GM23338 (cell line): ENCODE results near the gene ZNF766. TPM values are rescaled to one million over a fixed set of nuclear protein-coding genes. Genes with fewer than 3 reads are reported as not detected.

Experiments
- ATAC-seq: fragments of 200-7000 bp; cut with Tn5 transposase; 3 replicates; pipeline ENCODE4 v1.9.1; 2020
- DNase-seq: peaks from one replicate; pipeline ENCODE4 v3.0.0-alpha.2; 2015; ENCODE audit warnings: low spot score
- H2AFZ ChIP-seq: fragments of 200-600 bp; sonication (generic); 2 replicates; pipeline ENCODE4 v1.8.0; 2016; ENCODE audit warnings: antibody characterized with exemption, mild to moderate bottlenecking, moderate library complexity
- H3F3A ChIP-seq: fragments of 200-600 bp; sonication (generic); replicated peaks from 2 replicates; pipeline ENCODE4 v1.8.0; 2017; ENCODE audit warnings: antibody characterized with exemption, mixed run types, low read depth
- H3K27ac ChIP-seq: fragments of 200-600 bp; sonication (generic); 2 replicates; pipeline ENCODE4 v1.6.1; 2016; ENCODE audit warnings: low read depth
- H3K27me3 ChIP-seq: fragments of 200-600 bp; sonication (generic); 2 replicates; pipeline ENCODE4 v1.8.0; 2016; ENCODE audit warnings: mild to moderate bottlenecking, mixed run types, moderate library complexity; ENCODE audit not compliant: insufficient read depth
- H3K36me3 ChIP-seq: fragments of 200-600 bp; sonication (generic); 2 replicates; pipeline ENCODE4 v1.8.0; 2016; ENCODE audit warnings: mild to moderate bottlenecking; ENCODE audit not compliant: insufficient read depth
- H3K4me1 ChIP-seq: fragments of 200-600 bp; sonication (generic); 2 replicates; pipeline ENCODE4 v1.8.0; 2016; ENCODE audit warnings: mild to moderate bottlenecking, moderate library complexity; ENCODE audit not compliant: insufficient read depth
- H3K4me2 ChIP-seq: fragments of 200-600 bp; sonication (generic); 2 replicates; pipeline ENCODE4 v1.7.1; 2017; ENCODE audit warnings: mixed run types
- H3K4me3 ChIP-seq: fragments of 200-600 bp; sonication (generic); 2 replicates; pipeline ENCODE4 v1.6.1; 2016; ENCODE audit warnings: mixed run types
- H3K79me2 ChIP-seq: fragments of 200-600 bp; sonication (generic); replicated peaks from 2 replicates; pipeline ENCODE4 v1.8.0; 2017; ENCODE audit warnings: mild to moderate bottlenecking; ENCODE audit not compliant: insufficient read depth
- H3K9me2 ChIP-seq: fragments of 200-600 bp; sonication (generic); 2 replicates; pipeline ENCODE4 v1.8.0; 2017; ENCODE audit not compliant: insufficient read depth
- H4K20me1 ChIP-seq: fragments of 200-600 bp; sonication (generic); replicated peaks from 2 replicates; pipeline ENCODE4 v1.8.0; 2017; ENCODE audit warnings: mild to moderate bottlenecking; ENCODE audit not compliant: insufficient read depth
- H3K27ac Mint-ChIP-seq: 2 replicates; pipeline ENCODE4 v1.8.0; 2020; ENCODE audit warnings: inconsistent platforms, mild to moderate bottlenecking, moderate library complexity, mixed read lengths
- H3K27me3 Mint-ChIP-seq: 3 replicates; pipeline ENCODE4 v1.8.0; 2022; ENCODE audit warnings: low read depth, mild to moderate bottlenecking, moderate library complexity, mixed read lengths, inconsistent platforms; ENCODE audit not compliant: insufficient read depth, poor library complexity
- H3K36me3 Mint-ChIP-seq: 3 replicates; pipeline ENCODE4 v1.8.0; 2021; ENCODE audit warnings: low read depth, mild to moderate bottlenecking, inconsistent platforms, moderate library complexity, mixed read lengths
- H3K4me1 Mint-ChIP-seq: 3 replicates; pipeline ENCODE4 v1.8.0; 2020; ENCODE audit warnings: mild to moderate bottlenecking, inconsistent platforms, mixed read lengths
- H3K4me3 Mint-ChIP-seq: 3 replicates; pipeline ENCODE4 v1.8.0; 2021; ENCODE audit warnings: moderate library complexity, mild to moderate bottlenecking, inconsistent platforms, mixed read lengths
- H3K9me3 Mint-ChIP-seq: 3 replicates; pipeline ENCODE4 v1.8.0; 2020; ENCODE audit warnings: moderate library complexity, mild to moderate bottlenecking, inconsistent platforms, mixed read lengths
- CREB1 ChIP-seq: fragments of 250-450 bp; sonication (Bioruptor Pico); IDR thresholded peaks from 2 replicates; pipeline ENCODE4 v1.5.0; 2020; ENCODE audit warnings: low read depth, mild to moderate bottlenecking, moderate library complexity
- CTCF ChIP-seq, 2 experiments: fragments of 200-600 bp in 1 of 2; sonication (generic) in 1 of 2; conservative IDR thresholded peaks; 2 replicates each; pipeline versions ENCODE4 v1.5.1 to v1.6.1; 2016 to 2017; ENCODE audit warnings: antibody characterized with exemption in 2 of 2, low read depth in 2 of 2, mild to moderate bottlenecking in 2 of 2, moderate library complexity in 1 of 2
- EZH2 ChIP-seq: fragments of 200-600 bp; sonication (generic); IDR thresholded peaks from one replicate; pipeline ENCODE4 v1.8.0; 2017; ENCODE audit warnings: antibody characterized with exemption, mild to moderate bottlenecking, low read depth; ENCODE audit not compliant: unreplicated experiment
- EZH2phosphoT487 ChIP-seq: fragments of 200-600 bp; sonication (generic); IDR thresholded peaks from one replicate; pipeline ENCODE4 v1.8.1; 2018; ENCODE audit warnings: antibody characterized with exemption; ENCODE audit not compliant: unreplicated experiment
- JUNB ChIP-seq: IDR thresholded peaks from one replicate; pipeline ENCODE4 v1.6.1; 2016; ENCODE audit warnings: antibody characterized with exemption; ENCODE audit not compliant: unreplicated experiment
- NANOG ChIP-seq: IDR thresholded peaks from 2 replicates; pipeline ENCODE4 v1.6.1; 2016; ENCODE audit warnings: antibody characterized with exemption, borderline replicate concordance
- POLR2AphosphoS5 ChIP-seq: IDR thresholded peaks from 2 replicates; pipeline ENCODE4 v1.6.1; 2016; ENCODE audit warnings: antibody characterized with exemption, low read depth
- STAT1 ChIP-seq: IDR thresholded peaks from one replicate; pipeline ENCODE4 v1.6.1; 2016; ENCODE audit warnings: antibody characterized with exemption; ENCODE audit not compliant: unreplicated experiment
- ZNF114 ChIP-seq: fragments of 250-450 bp; sonication (Bioruptor Pico); IDR thresholded peaks from 2 replicates; pipeline ENCODE4 v1.5.0; 2020; ENCODE audit warnings: mild to moderate bottlenecking, moderate library complexity
- ZNF331 ChIP-seq: fragments of 250-450 bp; sonication (Bioruptor Pico); IDR thresholded peaks from 2 replicates; pipeline ENCODE4 v1.5.0; 2020; ENCODE audit warnings: low read depth, mild to moderate bottlenecking, moderate library complexity
- ZNF462 ChIP-seq: fragments of 250-450 bp; sonication (Bioruptor Pico); IDR thresholded peaks from 2 replicates; pipeline ENCODE4 v1.5.0; 2020; ENCODE audit warnings: mild to moderate bottlenecking, moderate library complexity
- polyA plus RNA-seq: library from polyadenylated mRNA; unstranded; fragments of >200 nt; fragmentation: Nextera tagmentation; extraction: Ambion mirVana; gene quantifications from 2 replicates; pipeline ENCODE4 v1.2.1, GENCODE V29; 2016
- total RNA-seq: library from RNA; depleted of rRNA; stranded (reverse); fragments of >200 nt; shearing (Covaris generic); gene quantifications from 2 replicates; pipeline ENCODE4 v1.2.3, GENCODE V29; 2014
- TF ChIP-seq, protein P1 (sequence below): IDR thresholded peaks from one replicate; pipeline ENCODE4 v1.6.1; 2018; ENCODE audit warnings: antibody characterized with exemption; ENCODE audit not compliant: unreplicated experiment

The ZNF766 gene
- total and polyA plus RNA-seq, 2 experiments from 2014 or later = 22.1 to 29.3 TPM

GRCh38 chr19:52227980-52228379 is 41.4 kb upstream of the ZNF766 start:
- Mint-ChIP-seq H3K36me3 (peaks cover 64% of the 10 kb centered on the region), H3K4me3 (no peak overlapping the region), H3K4me1 (no peaks in the 10 kb centered on the region), H3K27me3 (peaks cover 11% of the 10 kb centered on the region), H3K9me3 (no peaks in the 10 kb centered on the region), H3K27ac (no peak overlapping the region)
- Histone ChIP-seq H3K36me3 (peaks cover 40% of the 10 kb centered on the region), H3K9me2 (no peaks in the 10 kb centered on the region), H3K79me2 (no peaks in the 10 kb centered on the region), H3K27ac (no peak overlapping the region), H3K4me3 (no peak overlapping the region), H3F3A (no peaks in the 10 kb centered on the region), H4K20me1 (peaks cover 3% of the 10 kb centered on the region; the same call in 1 of the 2 replicates), H2AFZ (no peak overlapping the region), H3K27me3 (no peaks in the 10 kb centered on the region), H3K4me2 (no peak overlapping the region), H3K4me1 (no peaks in the 10 kb centered on the region)
- TF ChIP-seq ZNF331 (CRISPR knock-in tag) (no peak), NANOG (no peak), JUNB (no peak), EZH2phosphoT487 (no peak), POLR2AphosphoS5 (no peak), STAT1 (no peak), ZNF114 (no peak), CTCF (conservative IDR thresholded peaks at IDR 0.05; ENCODE audit: low read depth in 2 of 2) (no peak)
- ATAC-seq (no peak), DNase-seq (no peak)

DNA sequence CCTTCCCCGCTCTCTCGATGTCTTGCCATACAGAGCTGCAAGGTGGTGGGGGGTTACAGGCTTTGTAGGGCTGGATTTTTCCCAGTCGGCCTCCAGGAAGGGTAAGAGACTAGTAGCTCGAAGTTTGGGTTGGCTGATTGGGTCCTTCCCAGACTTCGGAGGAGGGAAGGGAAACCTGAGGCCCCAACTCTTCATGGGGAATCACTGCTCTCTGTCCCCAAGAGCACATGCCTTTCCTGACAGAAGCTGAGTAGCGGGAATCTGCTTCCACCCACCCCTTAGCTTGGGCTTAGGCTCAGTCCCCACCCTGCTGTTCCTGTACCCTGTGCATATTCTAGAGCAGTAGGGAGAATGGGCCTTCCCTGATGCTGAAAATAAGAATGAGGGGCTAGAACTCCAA is 39.9 kb upstream of the ZNF766 start:
- Histone ChIP-seq H3K36me3 (peaks cover 26% of the 10 kb centered on the region), H3K27ac (no peak overlapping the region), H3K27me3 (no peaks in the 10 kb centered on the region), H3K9me2 (no peaks in the 10 kb centered on the region), H4K20me1 (no peaks in the 10 kb centered on the region), H2AFZ (no peak overlapping the region), H3K4me3 (no peak overlapping the region), H3K4me2 (no peak overlapping the region), H3K79me2 (no peaks in the 10 kb centered on the region), H3K4me1 (no peaks in the 10 kb centered on the region), H3F3A (no peaks in the 10 kb centered on the region)
- DNase-seq (no peak), ATAC-seq (no peak; the same call in 2 of the 3 replicates)
- Mint-ChIP-seq H3K36me3 (peaks cover 49% of the 10 kb centered on the region), H3K27ac (no peak overlapping the region), H3K4me1 (no peaks in the 10 kb centered on the region), H3K27me3 (peaks cover 11% of the 10 kb centered on the region), H3K4me3 (no peak overlapping the region), H3K9me3 (no peaks in the 10 kb centered on the region)
- no peak for TF ChIP-seq POLR2AphosphoS5
- TF ChIP-seq, protein P1, sequence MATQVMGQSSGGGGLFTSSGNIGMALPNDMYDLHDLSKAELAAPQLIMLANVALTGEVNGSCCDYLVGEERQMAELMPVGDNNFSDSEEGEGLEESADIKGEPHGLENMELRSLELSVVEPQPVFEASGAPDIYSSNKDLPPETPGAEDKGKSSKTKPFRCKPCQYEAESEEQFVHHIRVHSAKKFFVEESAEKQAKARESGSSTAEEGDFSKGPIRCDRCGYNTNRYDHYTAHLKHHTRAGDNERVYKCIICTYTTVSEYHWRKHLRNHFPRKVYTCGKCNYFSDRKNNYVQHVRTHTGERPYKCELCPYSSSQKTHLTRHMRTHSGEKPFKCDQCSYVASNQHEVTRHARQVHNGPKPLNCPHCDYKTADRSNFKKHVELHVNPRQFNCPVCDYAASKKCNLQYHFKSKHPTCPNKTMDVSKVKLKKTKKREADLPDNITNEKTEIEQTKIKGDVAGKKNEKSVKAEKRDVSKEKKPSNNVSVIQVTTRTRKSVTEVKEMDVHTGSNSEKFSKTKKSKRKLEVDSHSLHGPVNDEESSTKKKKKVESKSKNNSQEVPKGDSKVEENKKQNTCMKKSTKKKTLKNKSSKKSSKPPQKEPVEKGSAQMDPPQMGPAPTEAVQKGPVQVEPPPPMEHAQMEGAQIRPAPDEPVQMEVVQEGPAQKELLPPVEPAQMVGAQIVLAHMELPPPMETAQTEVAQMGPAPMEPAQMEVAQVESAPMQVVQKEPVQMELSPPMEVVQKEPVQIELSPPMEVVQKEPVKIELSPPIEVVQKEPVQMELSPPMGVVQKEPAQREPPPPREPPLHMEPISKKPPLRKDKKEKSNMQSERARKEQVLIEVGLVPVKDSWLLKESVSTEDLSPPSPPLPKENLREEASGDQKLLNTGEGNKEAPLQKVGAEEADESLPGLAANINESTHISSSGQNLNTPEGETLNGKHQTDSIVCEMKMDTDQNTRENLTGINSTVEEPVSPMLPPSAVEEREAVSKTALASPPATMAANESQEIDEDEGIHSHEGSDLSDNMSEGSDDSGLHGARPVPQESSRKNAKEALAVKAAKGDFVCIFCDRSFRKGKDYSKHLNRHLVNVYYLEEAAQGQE = no peak
- TF ChIP-seq ZNF462 (CRISPR knock-in tag) = no peak
- no peak for TF ChIP-seq EZH2phosphoT487
- TF ChIP-seq CREB1 (CRISPR knock-in tag) = no peak
- no peak for TF ChIP-seq EZH2
- TF ChIP-seq STAT1 = no peak
